Hippocampal formation (tissue), 2 donors: ENCODE data around the gene PPP6R2.
"Not testable (repeated sequence)": the region's sequence is repeated elsewhere in the genome, so short reads cannot be mapped to it uniquely, and the experiment has no call there.

ENCODE experiments used
- DNase-seq, 2 donors: peaks; one replicate each; lab custom pipeline; 2025; lab: John Stamatoyannopoulos, UW

The PPP6R2 gene

DNA sequence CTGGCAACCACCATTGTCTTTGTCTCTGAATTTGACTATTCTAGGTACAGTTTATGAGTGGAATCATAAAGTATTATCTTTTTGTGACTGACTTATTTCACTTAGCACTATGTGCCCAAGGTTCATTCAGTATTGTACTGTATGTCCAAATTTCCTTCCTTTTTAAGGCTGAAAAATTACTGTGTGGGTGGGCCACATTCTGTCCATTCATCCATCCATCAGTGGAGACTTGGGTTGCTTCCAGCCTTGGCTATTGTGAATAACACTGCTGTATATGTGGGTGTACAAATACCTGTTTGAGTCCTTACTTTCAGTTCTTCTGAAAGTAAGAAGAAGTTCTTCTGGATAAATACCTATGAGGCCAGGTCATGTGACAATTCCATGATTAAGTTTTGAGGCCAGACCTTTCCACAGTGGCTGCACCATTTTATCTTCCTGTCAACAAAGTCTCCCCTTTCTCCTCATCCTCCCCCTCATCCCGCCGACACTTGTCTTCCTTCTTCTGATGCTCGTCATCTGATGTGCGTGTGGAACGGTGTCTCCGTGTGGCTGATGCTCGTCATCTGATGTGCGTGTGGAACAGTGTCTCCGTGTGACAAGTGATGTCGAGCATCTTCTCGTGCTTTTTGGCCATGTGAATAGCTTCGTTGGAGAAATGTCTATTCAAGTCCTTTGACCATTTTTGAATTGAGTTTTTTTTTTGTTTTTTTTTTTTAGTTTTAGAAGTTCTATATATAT, 82.2 kb downstream of the PPP6R2 start:
- DNase-seq = no peak

DNA sequence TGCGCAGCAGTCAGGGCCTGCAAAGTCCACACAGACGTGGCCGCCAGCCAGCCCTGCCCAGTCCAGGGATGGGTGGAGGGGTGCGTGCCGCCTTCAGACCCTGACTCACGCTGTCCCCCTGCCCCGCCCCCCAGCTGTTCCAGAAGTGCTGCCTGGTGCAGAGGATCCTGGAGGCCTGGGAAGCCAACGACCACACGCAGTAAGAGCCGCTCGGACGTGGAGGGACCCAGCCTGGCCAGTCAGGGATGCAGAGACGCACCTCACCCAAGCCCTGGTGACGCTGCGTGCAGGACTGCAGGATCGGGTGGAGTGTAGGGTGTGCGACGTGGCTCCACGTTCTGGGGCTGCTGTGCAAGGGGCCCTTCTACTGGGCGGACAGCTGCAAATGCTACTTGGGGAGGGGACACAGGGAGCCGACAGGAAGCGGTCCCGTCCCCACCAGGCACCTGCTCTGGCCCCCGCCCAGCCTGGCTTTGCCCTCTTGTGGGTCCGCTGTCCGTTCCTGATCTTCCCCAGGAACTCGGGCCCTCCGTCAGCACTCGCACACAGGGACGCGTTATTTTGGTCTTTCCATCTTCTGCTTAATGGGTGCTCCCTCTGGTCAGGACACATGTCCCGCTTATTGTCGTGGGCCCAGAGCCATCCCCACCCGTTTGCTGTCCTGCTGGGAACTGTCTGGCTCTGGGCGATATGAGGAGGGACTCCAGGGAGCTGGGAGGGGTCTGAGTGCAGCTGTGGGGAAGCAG, 89.2 kb downstream of the PPP6R2 start:
- no peak for DNase-seq

DNA sequence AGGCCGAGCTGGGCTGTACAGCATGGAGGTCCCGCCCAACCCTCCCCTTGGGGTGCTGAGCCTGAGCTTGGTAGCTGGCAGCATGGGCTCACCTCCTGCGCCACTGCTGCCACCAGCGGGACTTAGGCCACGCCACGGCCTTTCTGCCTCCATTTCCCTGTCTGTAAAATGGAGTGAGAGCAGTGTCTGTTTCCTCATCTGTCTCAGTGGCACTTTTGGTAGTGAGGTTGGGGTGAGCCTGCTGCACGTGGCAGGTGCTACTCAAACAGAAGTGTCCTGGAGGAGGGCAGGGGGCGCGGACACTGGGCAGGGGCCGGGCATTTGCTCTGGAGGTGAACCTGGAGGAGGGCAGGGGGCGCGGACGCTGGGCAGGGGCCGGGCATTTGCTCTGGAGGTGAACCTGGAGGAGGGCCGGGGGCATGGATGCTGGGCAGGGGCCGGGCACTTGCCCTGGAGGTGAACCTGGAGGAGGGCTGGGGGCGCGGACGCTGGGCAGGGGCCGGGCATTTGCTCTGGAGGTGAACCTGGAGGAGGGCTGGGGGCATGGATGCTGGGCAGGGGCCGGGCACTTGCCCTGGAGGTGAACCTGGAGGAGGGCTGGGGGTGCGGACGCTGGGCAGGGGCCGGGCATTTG, 89.9 kb downstream of the PPP6R2 start:
- DNase-seq = not testable (repeated sequence)

DNA sequence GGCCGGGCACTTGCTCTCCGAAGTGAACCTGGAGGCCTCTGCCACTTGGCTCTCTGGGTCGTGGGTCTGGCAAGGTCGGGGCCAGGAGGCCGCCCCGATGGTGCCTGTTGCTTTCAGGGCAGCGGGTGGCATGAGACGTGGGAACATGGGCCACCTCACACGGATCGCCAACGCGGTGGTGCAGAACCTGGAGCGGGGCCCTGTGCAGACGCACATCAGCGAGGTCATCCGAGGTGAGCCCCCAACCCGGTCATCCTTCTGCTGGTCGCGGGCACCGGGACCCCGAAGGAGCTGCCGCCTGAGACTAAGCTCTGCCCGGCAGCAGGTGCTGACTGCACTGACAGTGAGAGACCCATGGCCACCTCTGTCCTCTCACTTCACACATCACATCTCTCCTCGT, 91.7 kb downstream of the PPP6R2 start:
- DNase-seq = no peak

DNA sequence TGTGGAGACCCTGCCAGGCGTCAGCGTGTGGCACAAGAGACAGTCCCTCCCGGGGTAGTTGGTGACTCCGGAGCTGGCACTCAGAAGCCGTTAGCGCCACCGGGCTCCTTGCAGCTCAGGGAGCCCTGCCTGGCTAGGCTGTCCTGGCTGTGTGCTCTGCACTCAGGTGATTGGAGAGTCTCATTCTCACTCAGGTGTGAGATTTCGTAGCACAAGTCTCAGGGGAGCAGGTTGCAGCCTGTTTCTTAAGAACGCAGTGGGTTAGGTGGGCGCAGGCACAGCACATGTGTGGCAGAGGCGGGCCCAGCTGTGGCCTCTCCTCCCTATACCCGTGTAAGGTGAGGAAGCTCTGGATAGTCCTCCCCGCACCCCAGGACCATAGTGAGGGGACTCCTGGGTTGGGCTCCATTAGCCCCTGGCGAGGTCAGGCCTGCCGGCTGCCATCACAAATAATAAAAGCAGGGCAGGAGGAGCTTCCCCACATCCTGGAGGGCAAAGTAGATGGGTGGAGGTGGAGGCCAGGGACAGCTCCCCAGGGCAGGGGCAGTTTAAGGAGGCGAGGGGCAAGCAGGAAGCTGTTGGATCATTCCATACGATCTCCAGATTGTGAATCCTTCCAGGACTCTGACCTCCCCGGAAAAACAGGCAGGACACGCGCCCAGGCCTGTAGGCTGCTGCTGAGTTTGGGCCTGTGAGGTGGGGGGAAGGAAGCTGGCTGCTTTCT, 92.3 kb downstream of the PPP6R2 start:
- DNase-seq = no peak

DNA sequence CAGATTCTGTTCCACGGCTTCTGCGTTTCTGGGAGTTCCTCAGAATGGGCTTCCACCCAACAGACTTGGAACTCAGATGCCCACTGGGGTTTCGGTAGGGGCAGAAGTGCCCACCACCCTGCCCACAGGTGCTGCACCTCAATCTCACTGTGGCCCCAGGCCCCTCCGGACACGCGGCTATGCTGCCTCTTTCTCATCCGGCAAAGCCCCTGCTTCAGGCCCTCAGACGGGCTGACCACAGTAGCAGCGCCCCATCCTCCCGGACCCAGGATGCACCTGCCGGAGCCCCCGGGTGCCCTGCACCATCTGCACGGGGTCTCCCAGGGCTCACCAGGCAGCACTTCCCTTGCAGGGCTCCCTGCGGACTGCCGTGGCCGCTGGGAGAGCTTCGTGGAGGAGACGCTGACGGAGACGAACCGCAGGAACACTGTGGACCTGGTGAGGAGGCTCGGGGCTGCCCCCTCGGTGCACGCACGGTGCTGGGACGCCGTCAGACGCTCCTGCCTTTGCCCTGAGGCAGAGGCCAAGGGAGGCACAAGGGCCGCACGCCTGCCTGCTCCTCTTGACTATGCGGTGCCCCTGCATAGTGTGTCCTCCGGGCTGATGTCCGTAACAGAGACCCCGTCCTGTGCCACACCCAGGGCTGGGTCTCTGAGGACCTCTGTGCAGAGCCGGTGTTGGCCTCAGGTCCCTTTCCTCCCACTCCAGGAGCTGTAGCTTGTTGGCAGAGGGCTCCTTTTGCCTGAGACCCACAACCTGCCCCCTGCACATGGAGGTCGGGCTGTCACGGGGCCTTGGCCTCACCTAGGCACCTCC, 93.1 kb downstream of the PPP6R2 start:
- DNase-seq = no peak

DNA sequence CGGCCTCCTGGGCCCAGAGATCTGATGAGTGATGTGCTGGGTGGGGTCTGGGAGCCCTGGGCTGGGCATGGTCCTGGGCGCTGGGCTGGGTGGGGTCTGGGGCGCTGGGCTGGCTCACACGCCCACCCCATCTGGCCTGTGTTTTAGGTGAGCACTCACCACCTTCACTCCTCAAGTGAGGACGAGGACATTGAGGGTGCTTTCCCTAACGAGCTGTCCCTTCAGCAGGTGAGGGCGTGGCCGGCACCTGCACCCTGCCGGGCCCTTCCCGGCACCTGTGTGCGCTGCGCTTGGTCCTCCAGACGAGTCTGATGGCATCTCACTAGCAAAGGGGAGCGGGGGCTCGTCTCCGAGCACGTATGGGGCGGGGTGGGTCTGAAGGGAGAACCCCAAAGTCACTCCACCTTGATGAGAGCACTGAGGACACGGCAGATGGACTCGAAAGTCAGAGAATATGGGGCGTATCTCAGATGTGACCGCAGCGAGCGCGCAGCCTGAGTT, 93.8 kb downstream of the PPP6R2 start:
- no peak for DNase-seq

DNA sequence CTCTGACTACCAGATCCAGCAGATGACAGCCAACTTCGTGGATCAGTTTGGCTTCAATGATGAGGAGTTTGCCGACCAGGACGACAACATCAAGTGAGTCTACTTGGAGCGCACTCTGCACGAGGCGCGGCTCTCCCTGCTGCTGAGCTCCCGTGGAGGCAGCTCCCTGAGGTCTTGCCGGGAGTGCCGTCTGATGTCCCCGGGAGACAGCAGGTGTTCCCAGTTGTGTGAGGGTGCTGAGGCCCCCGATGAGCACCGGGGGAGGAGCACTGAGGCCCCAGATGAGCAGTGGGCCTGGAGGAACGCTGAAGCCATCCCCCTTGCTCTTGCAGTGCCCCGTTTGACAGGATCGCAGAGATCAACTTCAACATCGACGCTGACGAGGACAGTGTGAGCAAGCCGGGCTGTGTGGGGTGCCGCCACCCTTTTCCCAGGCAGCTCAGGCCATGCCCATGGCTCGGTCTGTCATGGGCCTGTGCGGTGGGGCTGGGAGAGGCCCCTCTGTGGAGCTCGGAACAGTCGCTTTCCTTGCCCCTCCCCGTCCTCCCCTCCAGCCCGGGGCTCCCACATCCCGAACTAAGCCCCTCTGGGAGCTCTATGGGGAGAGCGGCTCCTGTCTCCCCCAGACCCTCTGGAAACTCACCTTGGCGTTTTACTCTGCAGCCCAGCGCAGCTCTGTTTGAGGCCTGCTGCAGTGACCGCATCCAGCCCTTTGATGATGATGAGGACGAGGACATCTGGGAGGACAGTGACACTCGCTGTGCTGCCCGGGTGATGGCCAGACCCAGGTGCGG, 94.6 kb downstream of the PPP6R2 start:
- DNase-seq = no peak

DNA sequence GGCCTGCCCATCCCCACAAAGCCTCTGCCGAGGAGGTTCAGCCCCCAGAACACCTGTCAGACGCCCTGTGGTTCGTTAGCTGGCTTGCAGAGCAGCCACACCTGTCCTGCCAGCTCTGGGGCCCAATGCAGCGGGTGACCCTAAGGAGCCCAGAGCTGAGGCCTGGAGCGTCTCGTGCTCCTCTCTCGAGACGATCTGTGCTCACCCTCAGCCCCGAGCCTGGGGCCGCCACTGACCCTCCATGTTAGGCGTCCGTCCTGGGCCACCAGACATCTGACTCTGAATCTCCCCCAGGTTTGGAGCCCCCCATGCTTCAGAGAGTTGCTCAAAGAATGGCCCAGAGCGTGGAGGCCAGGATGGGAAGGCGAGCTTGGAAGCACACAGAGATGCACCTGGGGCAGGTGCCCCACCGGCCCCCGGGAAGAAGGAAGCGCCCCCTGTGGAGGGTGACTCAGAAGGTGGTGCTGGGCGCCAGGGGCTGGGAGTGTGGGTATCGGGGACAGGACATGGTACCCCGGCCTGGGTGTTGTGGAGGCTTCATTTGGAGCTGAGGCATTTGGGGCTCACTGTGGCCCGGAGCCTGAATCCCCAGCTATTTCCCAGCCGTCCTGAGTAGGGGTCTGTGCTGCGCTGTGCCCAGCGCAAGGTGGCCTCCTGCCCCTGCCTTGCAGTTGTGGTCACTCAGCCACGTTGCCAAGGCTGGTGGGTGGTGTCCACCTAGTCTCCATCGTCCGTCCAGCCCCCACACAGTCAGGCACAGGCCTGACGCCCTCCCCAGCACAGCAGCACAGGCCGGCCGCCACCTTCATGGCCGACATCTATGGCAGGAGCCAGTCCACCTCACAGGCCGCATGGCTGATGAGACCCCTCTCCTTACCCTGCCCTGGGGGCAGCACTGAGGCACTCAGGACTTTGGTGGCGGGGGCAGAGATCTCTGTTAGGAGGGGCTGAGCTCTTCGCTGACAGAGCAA, 95.5 kb downstream of the PPP6R2 start:
- DNase-seq = no peak

DNA sequence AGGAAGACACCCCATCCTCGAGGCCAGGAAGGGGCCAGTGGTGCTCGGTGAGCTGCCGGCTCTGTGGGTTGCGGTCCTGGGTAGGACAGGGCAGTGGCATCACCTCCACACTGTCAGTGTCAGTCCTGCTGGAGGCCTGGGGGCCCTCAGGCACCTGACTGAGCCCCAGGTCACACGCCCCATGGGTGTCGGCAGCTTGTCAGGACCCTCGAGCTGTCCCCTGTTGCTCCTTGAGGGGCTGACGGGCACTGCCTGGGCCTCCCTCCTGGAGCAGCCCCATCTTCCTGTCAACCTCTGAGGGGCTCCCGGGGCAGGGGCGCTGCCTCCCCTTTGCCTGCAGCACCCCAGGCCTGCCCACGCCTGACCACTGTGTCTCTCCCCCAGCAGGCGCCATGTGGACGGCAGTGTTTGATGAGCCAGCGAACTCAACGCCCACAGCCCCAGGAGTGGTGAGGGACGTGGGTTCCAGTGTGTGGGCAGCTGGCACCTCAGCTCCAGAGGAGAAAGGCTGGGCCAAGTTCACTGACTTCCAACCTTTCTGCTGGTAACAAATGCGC, 96.3 kb downstream of the PPP6R2 start:
- DNase-seq = no peak

DNA sequence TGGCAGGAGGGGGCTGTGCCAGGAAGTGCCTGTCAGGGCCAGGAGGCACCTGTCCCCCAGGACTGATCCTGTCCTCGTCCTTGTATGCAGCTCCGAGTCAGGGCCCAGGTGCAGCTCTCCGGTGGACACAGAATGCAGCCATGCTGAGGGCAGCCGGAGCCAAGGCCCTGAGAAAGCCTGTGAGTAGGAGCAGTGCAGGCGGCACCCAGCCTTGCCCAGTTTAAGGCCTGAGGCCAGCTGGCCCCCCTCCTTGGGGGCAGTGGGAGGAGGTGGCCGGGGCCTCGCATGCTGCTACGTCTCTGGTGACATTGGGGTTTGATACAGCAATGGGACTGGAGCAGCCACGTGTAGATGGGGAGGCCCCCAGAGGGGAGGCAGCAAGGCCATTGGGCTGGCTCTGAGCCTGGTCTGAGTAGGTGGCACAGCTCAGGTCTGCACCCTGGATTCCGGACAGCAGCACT, 96.8 kb downstream of the PPP6R2 start:
- DNase-seq = no peak

DNA sequence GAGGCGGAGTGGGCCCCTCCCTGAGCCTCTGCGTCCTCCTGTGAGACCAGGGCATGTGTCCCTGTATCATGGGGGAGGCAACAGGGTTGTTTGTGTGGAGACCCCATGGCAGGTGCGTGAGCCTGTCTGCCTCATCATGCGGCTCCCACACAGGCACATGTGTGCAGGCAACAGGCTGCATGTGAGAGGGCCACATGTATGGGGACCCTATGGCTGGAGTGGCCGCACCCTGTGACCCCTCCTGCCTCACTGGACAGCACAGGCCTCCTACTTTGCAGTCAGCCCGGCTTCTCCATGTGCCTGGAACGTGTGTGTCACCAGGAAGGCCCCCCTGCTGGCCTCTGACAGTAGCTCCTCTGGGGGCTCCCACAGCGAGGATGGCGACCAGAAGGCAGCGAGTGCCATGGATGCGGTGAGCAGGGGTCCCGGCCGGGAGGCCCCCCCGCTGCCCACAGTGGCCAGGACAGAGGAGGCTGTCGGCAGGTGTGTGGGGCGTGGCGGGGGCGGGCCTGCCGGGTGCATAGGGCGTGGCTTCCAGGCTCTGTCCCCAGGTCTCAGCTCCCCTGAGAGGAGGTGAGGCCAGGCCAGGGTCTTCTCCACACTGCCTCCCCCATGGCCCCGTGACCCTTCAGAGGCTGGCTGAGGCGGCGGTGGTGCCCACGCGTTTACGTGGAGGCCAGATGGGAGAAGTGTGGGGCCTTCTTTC, 97.6 kb downstream of the PPP6R2 start:
- no peak for DNase-seq

DNA sequence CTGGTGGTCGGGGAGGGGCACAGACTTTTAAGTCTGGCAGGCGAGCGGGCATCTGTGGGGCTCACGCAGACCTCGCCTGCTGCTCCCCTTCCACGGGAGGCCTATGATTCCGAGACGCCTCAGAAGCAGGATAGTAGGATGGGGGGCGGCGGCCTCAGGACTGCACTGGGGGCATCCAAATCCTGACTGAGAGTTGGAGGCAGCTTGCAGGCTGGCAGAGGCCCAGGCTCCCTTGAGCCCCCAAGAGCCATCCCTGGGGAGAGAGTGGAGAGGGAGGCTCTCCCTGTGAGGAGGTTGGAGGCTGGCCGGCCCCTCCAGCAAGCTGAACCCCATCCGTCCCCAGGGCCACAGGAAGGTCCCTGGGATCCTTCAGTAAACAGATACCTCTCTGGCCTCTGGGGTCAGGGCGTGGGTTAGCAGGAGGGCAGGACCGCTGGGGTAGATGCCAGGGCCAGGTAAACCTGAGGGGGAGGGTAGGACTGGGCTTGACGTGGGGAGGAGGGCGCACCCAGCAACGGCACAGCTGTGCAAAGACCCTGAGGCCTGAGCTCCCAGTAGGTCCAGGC, 98.4 kb downstream of the PPP6R2 start:
- no peak for DNase-seq

DNA sequence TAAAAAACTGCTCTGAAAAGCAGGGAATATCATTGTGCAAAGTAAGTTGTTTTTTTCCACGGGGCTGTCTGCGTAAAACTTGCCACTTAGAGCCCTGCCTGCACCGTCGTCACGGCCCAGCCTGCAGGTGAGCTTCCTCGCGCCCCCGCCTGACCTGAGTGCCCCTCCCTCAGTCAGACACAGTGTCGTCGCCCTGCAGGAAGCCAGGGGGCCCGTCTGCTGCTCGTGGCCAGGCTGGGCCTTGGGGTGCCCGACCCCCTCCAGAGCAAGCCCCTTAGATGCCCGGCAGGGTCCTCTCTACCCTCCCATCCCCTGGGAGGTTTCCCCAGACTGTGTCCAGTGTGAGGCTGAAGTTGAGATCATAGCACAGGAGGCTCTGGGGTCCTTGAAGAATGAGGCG, 100.1 kb downstream of the PPP6R2 start:
- DNase-seq = no peak

DNA sequence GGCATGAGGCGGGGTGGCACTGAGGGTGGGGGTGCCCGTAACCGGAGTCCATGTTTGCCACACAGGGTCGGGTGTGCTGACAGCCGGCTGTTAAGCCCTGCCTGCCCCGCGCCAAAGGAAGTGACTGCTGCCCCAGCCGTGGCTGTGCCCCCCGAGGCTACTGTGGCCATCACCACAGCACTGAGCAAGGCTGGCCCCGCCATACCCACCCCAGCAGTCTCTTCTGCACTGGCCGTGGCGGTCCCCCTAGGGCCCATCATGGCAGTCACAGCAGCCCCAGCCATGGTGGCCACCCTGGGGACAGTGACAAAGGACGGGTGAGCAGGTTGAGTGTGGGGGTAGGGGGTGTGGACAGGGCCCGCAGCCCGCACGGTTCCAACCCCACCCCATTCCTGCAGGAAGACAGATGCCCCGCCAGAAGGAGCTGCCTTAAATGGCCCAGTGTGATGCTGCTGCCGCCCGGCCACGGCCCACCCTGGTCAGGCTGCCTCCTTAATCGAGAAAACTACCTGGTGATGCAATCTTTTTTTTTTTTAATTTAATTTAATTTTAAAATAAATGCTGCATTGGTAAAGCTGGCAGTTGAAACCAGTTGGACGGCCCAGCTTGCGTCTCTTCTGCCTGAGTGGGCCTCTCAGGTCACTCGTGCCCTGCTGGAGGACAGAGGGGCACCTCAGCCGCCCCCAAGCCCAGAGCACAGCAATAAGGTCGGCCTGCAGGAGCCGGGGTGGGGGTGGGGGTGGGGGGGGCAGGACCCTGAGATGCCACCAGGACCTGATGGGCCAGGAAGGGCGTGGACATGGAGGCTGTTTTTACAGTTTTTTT, 100.9 kb downstream of the PPP6R2 start:
- no peak for DNase-seq

DNA sequence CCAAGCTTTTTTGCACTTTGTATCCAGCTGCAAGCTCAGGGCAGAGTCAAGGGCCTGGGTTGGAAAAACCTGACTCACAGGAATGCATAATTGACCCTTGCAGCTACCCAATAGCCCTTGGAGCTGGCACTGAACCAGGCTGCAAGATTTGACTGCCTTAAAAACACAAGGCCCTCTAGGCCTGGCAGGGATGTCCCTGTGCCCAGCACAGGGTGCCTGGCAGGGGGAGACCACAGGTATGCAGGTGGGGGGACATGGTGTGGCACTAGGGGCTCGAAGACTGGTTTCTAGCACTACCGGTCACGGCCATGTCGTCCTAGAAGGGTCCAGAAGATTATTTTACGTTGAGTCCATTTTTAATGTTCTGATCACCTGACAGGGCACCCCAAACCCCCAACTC, 101.5 kb downstream of the PPP6R2 start:
- DNase-seq = no peak
